ENCODE data around the gene COA3.

Gene COA3

GRCh38 chr17:42798383-42799380, at the start of gene COA3, which contains the start of gene CNTD1:
COA3 (minus strand) TSS chr17:42798704; CDS start chr17:42798681, 23 bp downstream.
CNTD1 (plus strand) TSS chr17:42798861; CDS start chr17:42799068, 207 bp downstream.
- DNase-seq (ENCODE audit: low read depth in 2 of 2, low spot score in 1 of 2), result peak; percentile 19 to 47

- DNase-seq (ENCODE audit: low read depth in 2 of 2, low spot score in 1 of 2), result no peak
Measured at GRCh38 chr17:42848093-42848492, 49.6 kb upstream of the COA3 start.

GRCh38 chr17:42846594-42847280, 48.2 kb upstream of the COA3 start:
- no peak for DNase-seq (ENCODE audit: low read depth in 2 of 2, low spot score in 1 of 2)

- DNase-seq (ENCODE audit: low read depth in 2 of 2, low spot score in 1 of 2), result no peak
Measured at GRCh38 chr17:42845918-42846593, 47.6 kb upstream of the COA3 start.

- no peak for DNase-seq (ENCODE audit: low read depth in 2 of 2, low spot score in 1 of 2)
Measured at GRCh38 chr17:42845556-42845917, 47.0 kb upstream of the COA3 start.

- no peak for DNase-seq (ENCODE audit: low read depth in 2 of 2, low spot score in 1 of 2)
Measured at GRCh38 chr17:42844761-42845555, 46.5 kb upstream of the COA3 start.

- DNase-seq (ENCODE audit: low read depth in 2 of 2, low spot score in 1 of 2), result no peak
Measured at GRCh38 chr17:42844271-42844670, 45.8 kb upstream of the COA3 start, which contains the start of gene AOC2. AOC2 (plus strand) TSS chr17:42844580; CDS start chr17:42844627, 47 bp downstream.

GRCh38 chr17:42843358-42843934, 44.9 kb upstream of the COA3 start:
- DNase-seq (ENCODE audit: low read depth in 2 of 2, low spot score in 1 of 2), result no peak

- no peak for DNase-seq (ENCODE audit: low read depth in 2 of 2, low spot score in 1 of 2)
Measured at GRCh38 chr17:42841975-42842685, 43.6 kb upstream of the COA3 start.

- DNase-seq (ENCODE audit: low read depth in 2 of 2, low spot score in 1 of 2), result no peak
Measured at GRCh38 chr17:42835732-42836131, 37.2 kb upstream of the COA3 start.

- DNase-seq (ENCODE audit: low read depth in 2 of 2, low spot score in 1 of 2), result no peak
Measured at GRCh38 chr17:42833767-42834422, 35.4 kb upstream of the COA3 start.

- peak; percentile 78 to 85 for DNase-seq (ENCODE audit: low read depth in 2 of 2, low spot score in 1 of 2)
Measured at GRCh38 chr17:42832934-42833766, 34.6 kb upstream of the COA3 start, which contains the start of gene PSME3. PSME3 (plus strand) TSS chr17:42833397; CDS start chr17:42833632, 235 bp downstream.

- DNase-seq (ENCODE audit: low read depth in 2 of 2, low spot score in 1 of 2), result no peak
Measured at GRCh38 chr17:42832213-42832933, 33.9 kb upstream of the COA3 start.

- DNase-seq (ENCODE audit: low read depth in 2 of 2, low spot score in 1 of 2), result no peak
Measured at GRCh38 chr17:42830971-42831370, 32.5 kb upstream of the COA3 start.

GRCh38 chr17:42827472-42827871, 29.0 kb upstream of the COA3 start:
- DNase-seq (ENCODE audit: low read depth in 2 of 2, low spot score in 1 of 2), result no peak

- DNase-seq (ENCODE audit: low read depth in 2 of 2, low spot score in 1 of 2), result no peak
Measured at GRCh38 chr17:42821176-42821575, 22.7 kb upstream of the COA3 start.

- peak; percentile 19 to 31 for DNase-seq (ENCODE audit: low read depth in 2 of 2, low spot score in 1 of 2)
Measured at GRCh38 chr17:42819939-42820535, 21.5 kb upstream of the COA3 start.

Data from stimulated activated CD8-positive, alpha-beta memory T cell treated with anti-CD3 and anti-CD28 coated beads, Interleukin-4, amount 100 ng/mL, for 1 hour (primary cell).